ENCODE measurements around the gene MORN3.

DNA sequence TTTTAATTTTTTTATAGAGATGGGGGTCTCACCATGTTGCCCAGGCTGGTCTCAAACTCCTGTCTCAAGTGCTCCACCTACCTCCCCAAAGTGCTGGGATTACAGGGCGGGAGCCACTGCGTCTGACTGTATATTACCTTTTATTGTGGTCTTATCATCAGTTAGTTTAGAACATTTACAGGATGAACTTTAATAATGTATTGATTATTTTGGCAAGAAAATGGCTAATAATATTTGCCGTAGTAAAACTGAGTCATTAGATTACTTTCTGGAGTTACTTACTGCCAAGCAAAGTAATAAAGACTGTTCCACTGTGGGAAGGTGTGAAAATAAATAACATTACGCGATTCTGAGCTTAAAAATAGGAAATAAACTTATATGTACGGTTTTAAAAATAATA, 66.7 kb downstream of the MORN3 start:
- no peak for TF ChIP-seq YY1 (IDR thresholded peaks at IDR 0.05; ENCODE audit: insufficient read depth, insufficient read length)
- TF ChIP-seq ZNF274 (IDR thresholded peaks at IDR 0.05; ENCODE audit: low read depth, low read length): no peak
- TF ChIP-seq SUZ12 (IDR thresholded peaks at IDR 0.05; ENCODE audit: extremely low read depth, insufficient read depth, insufficient read length): no peak

All from NT2/D1 (cell line).